NCI-H82 treated with DMSO at 0.1 percent for 48 hours (cell line): Measurements from ENCODE around the gene PTMA.
"Not testable (repeated sequence)": the region's sequence is repeated elsewhere in the genome, so short reads cannot be mapped to it uniquely, and the experiment has no call there.

Experiments used
- DNase-seq: peaks from one replicate; lab custom pipeline; 2025; ENCODE audit not compliant: unreplicated experiment; lab: John Stamatoyannopoulos, UW

Gene PTMA

DNA sequence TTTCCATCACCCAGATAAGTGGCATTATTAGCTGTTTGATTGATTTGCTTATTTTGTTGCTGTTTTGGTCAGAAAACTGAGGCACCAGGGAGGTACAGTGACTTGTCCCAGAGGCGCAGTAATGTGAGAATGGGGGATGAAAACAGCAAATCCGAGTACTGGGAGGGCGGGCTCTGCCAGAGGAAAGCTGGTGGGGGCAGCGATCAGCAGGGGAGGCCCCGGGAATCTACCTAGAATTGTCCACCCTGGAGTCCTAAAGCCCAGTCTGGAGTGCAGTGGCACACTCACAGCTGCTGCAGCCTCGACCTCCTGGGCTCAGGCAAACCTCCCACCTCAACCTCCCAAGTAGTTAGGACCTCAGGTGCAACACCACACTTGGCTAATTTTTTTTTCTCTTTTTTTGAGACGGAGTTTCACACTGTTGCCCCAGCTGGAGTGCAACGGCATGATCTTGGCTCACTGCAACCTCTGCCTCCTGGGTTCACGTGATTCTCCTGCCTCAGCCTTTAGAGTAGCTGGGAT, 17.0 kb upstream of the PTMA start:
- no peak for DNase-seq

DNA sequence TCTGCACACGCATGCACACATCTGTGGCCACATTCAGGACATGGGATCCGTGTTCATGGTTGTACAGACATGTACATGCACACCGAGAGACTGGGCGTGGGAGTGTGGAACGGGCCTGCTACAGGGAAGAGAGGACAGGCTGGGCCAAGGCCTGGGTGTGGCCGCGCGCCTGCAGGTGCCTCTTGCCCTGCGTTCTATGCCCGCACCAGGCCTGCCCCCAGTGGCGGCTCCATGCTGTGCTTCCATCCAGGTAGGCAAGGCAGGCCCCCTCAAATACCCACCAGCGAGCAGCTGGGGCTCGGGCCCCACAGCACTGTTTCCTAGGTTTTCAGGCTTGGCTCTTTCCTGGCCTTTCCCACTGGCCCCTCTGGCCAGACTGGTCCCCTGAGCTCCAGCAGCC, 15.5 kb upstream of the PTMA start:
- no peak for DNase-seq

DNA sequence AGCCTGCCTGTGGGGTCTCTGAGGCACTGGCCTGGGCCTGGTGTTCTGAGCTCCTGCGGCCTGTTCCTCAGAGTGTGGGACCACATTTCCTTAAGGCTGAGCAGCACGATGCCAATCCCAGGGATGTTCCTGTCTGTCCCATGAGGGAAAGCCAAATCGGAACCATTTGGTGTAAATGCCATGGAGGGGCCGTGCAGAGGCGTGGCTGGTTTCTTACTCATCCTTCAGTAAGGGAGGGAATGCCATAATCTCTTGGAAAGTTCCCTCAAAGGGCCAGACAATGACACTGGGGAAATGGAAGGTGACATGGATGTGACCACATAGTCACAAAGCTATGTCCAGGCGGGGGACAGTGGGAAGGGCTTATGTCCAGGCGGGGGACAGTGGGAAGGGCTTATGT, 14.4 kb upstream of the PTMA start:
- no peak for DNase-seq

DNA sequence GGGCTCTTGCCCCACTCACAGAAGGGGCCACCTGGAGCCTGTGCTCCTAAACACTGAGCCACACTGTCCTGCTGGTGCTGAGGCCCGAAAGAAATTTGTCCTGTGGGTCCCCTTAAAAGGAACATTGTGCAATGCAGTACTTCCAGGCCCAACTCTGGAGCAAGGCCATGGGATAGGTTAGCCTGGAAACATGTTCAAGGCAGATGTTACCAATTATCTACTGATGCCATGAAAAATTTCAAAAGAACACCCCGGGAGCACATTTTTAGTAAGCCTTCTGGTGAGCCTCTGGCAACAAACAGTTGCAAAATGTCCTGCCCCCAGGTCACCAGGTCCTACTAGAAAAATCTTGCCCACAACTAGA, 12.3 kb upstream of the PTMA start:
- DNase-seq = no peak

DNA sequence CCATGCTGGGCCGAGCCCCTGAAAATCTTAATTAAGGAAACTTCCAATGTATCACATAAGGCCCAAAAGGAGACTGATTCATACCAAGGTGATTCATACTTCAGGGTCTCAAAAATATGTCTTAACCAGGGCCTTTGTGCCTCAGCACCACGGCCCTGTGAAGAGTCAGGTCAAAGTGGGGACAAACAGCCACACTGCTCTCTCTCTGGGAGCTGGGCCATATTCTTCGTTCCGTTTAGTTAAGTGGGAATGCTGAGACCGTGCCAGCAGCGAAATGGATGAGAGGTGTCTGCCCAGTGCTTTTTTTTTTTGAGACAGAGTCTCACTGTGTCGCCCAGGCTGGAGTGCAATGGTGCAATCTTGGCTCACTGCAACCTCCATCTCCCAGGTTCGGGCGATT, 9.3 kb upstream of the PTMA start:
- DNase-seq = no peak

DNA sequence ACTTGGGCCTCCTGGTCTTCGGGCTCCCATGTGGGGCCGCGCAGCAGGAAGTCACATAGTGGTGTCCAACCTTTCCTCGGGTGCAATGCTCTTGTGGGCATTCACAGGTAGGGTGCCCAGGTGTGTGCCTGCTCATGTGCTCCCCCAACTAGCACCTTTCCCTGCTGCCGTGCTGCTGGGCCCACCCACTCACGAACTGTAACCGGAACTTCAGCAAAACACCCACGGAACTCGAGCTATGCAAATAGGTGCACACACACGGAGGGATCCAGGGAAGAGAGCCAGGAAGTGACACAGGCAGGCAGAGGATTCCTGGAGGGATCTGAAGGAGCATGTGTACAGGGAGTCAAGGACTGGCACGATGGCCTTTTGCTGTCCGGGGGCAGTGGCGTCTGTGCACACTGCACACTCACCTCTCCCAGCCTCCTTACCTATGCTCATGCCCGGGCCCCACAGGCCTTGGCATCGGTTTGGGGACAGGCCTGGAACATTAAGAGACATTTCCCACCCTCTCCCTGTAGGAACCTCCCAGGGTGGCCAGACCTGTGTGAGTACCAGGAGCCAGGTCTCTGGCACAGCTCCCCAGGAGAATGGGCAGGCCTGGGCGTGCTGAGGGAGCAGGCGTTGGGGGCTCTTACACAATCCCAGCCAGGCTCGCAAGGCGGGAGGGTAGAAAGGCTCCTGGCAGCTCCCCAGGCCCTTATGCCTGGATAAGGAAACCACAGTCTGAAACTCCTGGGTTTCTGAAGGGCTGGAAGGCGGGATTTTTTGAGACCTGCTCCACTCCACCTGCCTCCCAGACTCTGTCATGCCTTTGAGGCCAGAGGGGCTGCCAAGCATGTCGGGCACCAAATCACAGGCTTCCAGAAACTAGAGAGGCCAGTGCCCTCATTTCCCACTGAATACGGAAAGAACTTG, 6.6 kb upstream of the PTMA start:
- DNase-seq = no peak

DNA sequence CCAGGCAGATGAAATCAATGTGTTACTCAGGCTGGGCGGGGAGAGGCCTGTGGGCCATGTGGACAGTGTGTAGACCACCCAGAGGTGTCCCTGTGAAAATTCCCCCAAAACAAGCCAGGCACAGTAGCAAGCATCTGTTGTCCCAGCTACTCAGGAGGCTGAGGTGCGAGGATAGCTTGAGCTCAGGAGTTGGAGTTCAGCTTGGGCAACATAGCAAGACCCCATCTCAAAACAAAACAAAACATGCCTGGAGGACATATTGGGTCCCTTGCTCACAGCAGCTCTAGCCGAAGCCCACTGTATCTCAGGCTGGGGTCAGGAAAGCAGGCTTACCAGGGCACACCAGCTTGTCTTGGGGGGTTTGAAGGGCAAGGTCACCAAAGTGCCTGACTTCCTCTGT, 4.3 kb upstream of the PTMA start:
- no peak for DNase-seq

DNA sequence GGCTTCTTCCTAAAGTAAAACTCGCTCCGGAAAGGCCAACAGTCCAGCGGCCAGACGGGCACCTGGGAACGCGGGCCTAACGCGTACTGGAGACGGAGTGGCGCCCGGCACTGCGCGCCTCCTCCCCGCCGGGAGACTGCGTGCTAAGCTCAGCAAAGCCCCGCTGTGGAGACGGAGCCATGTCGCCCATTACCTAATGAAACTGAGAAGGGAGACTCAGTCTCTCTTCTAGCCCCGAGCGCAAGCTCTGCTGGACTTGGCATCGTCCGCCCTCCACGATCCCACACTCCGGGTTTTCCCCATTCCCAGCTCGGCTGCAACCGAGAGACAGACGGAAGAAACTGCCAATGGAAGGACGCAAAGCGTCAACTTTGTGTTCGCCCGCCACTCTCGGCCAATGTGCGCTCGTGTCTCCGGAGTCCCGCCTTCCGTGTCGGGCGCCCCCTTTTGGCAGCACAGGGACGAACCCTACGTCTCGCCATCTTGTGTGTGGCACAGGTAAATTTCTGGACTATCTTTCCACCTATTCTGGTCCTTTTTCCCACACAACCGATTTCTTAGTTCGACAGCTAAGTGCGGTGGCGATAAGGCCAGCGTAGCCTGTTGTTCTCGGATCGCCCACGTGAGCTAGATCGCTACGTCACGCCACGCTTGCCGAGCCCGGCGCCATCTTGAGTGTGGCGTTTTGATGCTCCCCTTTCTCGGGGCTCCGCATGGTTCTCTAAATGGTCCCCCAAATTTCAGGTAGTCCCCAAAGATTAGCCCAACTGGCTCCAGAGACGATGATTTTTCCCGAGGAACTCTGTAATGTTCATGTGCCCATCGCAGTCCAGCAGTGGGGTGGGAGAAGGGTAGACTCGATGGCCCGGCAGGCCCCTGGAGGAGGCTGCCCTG, 1.3 kb upstream of the PTMA start:
- peak; percentile 96 for DNase-seq

DNA sequence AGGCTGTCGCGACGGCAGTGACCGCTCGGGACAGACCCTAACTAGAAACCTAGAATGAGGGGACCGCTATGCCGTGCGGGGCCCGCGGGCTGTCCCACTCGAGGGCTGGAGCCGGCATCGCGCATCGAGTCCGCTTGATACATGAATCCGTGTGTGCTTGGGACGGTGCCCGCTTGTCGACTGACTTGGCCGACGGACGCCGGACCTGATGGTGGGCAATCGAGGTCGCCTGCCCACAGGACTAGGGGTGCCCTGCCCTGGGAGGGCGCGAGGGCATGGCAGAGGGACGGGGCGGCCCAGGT, 749 bp upstream of the PTMA start:
- DNase-seq = no peak

DNA sequence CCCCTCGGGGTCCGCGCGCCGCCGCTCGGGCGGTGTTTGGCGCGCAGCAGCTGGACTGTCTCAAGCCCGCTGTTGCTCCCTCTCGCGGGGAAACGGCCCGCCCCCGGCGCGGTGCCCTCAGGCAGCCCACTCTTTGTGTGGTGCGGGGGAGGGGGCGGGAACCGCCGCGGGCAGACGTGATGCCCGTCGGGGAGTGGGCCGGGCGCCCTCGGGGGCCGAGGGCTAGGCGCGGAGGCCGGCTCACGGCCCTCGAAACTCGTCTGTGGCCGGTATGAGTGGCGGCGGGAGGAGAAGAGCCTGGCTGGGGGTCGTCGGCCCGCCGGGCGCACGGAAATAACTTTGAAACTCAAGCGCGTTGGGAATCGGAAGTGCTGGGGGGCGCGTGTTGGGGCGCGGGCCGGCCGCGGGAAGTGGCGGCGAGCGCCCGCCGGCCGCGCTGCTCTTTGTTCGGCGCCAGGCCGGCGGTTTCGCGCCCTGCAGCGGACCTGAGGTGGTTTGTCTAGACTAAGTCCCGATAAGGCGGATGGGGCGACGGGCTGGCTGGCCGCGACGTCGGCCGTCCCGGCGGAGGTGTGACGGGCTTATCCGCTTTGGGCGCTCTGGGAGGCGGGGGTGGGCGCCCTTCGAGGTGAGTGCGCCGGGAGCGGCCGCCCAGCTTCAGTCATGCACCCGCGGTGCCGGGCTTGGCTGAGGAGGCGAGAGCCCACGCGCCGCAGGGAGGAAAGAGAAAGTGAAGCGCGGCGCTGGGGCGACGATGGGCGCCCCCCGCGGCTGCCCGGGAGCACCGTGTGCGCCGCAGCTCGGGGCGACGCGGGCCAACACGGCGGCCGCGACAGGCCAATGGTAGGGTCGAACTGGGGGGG, 679 bp downstream of the PTMA start:
- DNase-seq = no peak

DNA sequence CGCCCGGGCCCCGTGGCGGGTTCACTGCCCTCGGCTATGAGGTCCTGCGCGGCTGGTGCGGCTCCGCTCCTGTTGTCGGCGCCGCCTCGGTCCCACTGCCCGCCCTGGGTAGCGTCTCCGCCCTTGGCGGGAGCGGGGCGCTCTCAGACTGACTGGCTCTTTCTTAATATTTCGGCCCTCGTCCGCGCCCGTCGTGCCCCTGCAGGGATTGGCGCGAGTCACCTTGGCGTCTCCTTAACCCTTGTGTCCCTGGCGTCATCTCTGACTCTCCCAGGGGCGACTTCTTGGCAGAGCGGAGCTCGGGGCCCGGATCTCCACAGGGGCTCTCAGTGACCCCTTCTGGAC, 1.3 kb downstream of the PTMA start:
- DNase-seq = no peak

DNA sequence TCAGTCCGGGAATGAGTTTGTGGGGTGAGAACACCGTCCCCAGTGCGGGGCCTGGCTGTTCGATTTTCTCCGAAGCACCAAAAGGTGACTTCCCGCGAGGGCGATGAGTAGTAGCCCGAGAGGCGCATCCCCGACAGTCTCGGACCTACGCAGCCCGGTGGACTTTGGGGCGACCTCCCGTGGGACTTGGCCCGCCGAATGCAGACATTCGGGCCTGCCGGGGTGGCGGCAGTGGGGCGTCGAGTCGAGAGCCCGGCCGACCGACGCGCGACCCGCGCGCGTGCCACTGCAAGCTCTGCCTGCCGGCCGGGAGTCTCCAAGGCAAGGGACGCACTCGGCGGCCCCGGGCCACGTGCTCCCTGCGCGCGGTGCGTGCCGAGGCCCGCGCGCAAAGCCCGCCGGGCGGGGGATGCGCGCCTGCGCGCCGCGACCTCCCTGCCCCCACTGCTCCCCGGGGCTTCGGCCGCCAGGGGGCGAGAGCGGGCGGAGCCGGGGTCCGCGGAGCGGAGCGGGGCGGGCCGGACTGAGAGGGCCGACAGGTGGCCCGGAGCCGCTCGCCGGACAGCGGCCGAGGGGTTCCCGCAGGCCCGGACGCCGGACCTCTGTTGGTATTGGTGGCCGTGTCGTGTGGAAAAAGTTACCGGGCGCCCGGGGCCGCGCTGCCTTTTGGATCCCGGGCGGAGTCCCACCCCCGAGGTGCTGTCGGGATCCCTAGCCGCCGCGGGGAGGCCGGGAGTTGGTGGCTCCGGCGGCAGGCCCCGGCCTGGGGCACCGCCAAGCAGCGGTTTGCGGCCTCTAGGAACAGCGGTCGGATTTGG, 1.9 kb downstream of the PTMA start:
- no peak for DNase-seq

DNA sequence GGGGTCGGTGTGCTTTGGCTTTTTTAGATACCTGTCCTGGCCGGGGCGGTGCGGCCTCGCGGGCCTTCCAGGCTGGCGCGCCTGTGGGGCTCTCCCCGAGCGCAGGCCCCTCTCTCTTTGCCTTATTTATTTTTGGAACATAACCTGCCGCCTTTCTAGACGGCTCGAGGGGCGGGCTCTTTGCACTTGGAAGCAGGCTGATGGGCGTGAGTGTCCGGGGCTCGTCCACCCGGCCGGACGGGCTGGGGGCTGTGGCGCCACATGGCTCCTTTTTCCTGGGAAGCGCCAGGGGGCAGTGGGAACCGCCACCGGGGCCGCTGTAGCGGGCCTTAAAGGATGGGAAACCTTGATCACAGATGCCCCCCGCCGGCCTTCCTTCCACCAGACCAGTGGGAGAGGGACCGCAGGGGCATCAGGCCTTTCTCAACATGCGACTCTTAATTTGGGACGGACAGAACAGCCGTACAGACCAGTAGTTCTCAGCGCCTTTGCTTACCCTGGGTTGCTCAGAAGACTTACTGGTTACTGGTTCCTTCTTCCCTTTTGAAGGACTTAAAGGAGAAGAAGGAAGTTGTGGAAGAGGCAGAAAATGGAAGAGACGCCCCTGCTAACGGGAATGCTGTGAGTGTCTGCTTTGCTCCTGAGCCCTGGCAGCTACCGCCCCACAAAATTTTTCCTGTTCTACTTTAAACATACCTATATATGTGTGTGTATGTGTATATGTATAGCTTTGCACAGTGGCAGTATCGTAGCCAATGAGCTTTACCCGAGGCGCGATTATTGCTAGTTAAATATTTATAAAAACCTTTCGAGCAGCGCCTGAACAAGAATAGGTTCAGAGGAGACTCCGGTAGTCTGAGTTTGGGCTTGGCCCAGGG, 2.7 kb downstream of the PTMA start:
- no peak for DNase-seq

DNA sequence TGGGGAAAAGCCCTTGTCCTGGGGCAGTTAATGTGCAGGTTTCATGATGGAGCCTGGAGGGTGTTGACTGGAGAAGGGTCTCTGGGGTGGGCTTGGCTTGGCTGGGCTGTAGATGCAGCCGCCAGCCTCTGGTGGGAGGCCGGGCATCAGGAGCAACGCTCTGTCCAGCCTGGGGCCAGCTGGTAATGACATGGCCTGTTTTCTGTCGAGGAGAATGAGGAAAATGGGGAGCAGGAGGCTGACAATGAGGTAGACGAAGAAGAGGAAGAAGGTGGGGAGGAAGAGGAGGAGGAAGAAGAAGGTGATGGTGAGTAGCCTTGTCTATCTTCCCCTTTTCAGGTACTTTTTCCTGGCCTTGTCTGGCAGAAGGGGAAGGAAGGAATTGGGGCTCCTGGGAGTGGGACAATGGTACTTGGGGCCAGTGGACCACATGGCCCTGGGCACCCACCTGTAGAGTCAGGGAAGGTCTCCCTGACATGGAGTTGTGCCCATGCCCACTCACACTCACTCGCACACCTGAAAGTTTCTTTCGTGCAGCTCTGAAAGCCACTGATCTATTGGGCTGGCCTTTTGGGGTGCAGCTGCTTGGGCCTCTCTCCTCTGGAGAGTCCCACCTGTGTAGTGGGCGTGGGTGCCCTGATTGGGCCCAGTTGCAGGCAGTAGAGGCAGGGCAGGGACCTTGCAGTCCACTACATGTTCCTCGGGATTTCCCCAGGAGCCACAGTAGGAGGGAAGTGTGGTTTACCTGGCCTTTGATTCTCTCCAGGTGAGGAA, 3.5 kb downstream of the PTMA start:
- no peak for DNase-seq

DNA sequence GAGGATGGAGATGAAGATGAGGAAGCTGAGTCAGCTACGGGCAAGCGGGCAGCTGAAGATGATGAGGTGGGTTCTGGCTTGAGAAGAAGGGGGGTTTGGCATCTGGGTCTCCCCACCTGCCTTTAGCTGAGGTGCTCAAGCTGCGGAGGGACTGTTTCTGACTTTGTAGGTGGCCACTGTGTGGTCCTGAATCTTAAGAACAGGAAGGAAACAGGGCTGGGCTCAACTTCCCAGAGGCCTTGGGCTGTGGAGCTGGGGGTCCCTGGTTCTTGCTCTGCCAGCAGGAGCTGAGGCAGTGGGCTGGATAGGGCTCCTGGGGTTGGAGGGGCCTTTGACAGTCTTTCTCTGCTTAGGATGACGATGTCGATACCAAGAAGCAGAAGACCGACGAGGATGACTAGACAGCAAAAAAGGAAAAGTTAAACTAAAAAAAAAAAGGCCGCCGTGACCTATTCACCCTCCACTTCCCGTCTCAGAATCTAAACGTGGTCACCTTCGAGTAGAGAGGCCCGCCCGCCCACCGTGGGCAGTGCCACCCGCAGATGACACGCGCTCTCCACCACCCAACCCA, 4.2 kb downstream of the PTMA start:
- not testable (repeated sequence) for DNase-seq

DNA sequence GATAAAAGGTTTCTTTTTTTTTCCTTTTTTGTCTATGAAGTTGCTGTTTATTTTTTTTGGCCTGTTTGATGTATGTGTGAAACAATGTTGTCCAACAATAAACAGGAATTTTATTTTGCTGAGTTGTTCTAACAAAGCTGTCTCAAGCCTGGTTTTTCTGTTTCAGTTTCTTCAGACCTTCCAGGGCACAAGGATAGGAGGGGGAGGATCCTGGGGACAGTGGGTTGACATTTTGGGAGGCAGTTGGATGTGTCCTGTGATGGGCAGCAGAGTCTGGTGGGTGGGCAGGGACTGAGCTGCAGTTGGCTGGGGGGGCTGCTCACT, 5.0 kb downstream of the PTMA start:
- not testable (repeated sequence) for DNase-seq

DNA sequence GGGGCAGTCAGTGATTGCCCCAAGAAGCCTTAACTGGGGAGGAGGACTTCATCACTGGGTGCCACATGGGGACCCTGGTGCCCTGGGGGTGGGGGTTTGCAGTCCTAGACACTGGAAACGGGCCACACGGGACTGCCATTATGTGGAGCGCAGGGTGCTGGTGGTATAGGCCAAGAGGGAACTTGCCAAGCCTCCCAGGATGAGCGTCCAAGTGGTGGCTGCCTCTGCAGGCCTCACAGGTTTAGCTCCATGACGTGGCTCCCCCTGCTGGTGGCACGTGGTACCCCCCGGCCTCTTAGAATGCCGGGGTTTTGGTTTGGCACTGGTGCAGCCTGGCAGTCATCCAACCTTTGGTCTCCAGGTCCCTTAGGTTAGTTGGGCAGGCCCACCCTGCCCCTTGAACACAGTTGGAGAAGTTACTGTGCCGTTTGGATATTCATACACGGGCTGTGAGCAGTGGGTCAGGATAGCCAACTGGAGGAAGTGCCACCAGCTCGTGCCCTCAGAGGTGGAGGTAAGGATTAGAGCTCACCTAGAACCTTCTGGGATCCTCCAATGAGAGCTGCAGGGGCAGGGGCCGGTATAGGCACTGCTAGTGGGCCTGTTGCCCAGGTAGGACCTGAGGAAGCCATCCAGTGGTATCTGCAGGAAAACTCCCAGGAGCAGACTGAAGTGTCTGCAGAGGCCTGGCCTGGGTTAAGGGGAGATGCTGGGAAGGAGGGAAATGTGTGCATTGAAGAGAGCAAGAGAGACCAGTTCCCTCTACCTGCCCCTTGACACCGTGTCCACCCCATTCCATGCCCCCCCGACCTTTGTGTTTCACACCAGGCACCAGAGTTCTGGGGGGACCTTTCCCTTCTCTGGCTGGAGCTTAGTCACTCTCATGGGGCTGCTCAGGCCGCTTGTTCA, 5.7 kb downstream of the PTMA start:
- DNase-seq = peak; percentile 80
